Peyer's patch (tissue), 4 donors: ENCODE results near the gene ELK4.

Experiments
- POLR2A ChIP-seq, 2 donors: fragments of 450-650 bp; IDR thresholded peaks; one replicate each; pipeline ENCODE4 v1.5.1; 2017; ENCODE audit warnings: antibody characterized with exemption in 2 of 2, mild to moderate bottlenecking in 2 of 2, moderate library complexity in 2 of 2
- TF ChIP-seq, protein P1 (sequence below), 6 experiments: fragments of 450-650 bp in 4 of 6; fragments of 200-600 bp in 2 of 6; sonication (generic) in 1 of 6; IDR thresholded peaks; one replicate each; pipeline ENCODE4 v1.5.1; 2017 to 2019; ENCODE audit warnings: antibody characterized with exemption in 6 of 6, mild to moderate bottlenecking in 3 of 6, moderate library complexity in 1 of 6

DNA sequence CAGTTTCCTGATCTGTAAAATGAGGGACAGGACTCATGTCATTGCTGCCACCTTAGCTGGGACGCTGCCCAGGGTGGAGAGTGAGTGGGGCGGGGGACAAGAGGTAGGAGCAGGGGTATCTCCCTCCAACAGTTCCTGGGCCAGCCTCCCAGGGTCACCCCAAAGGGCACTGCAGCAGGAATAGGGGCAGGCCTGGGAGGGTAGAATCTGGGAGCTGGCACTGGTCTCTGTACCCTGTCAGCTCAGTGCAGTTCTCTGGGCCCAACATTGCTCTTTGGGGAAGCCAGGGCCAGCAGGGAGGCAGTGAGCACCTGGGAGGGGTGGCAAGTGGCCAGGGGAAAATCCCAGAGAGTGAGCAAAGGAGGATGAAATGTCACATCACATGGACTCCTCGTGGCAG lies 55.8 kb downstream of the ELK4 start:
- TF ChIP-seq POLR2A (IDR thresholded peaks at IDR 0.05) = no peak
- TF ChIP-seq, protein P1, sequence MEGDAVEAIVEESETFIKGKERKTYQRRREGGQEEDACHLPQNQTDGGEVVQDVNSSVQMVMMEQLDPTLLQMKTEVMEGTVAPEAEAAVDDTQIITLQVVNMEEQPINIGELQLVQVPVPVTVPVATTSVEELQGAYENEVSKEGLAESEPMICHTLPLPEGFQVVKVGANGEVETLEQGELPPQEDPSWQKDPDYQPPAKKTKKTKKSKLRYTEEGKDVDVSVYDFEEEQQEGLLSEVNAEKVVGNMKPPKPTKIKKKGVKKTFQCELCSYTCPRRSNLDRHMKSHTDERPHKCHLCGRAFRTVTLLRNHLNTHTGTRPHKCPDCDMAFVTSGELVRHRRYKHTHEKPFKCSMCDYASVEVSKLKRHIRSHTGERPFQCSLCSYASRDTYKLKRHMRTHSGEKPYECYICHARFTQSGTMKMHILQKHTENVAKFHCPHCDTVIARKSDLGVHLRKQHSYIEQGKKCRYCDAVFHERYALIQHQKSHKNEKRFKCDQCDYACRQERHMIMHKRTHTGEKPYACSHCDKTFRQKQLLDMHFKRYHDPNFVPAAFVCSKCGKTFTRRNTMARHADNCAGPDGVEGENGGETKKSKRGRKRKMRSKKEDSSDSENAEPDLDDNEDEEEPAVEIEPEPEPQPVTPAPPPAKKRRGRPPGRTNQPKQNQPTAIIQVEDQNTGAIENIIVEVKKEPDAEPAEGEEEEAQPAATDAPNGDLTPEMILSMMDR (IDR thresholded peaks at IDR 0.05) = no peak
